Measurements from ENCODE around the gene MRTFB.

DNA sequence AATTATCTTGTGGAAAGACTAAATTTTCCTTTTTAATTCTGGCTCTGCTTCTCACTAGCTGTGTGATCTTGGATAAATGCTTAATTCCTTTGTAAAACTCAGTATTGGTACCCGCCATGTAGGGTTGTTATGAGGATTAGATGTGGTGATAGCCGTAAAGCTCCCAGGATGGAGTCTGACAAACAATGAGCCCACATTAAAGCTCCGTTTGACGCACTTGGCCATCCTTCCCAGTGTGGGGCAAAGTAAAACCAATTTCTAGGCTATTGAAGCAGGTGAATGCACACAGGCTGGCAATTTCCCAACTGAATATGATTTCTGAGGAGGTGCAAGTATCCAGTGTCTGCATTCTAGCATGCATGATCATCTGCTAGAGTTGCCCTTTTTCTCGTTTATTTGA is 123.6 kb downstream of the MRTFB start:
- TF ChIP-seq, protein P1, sequence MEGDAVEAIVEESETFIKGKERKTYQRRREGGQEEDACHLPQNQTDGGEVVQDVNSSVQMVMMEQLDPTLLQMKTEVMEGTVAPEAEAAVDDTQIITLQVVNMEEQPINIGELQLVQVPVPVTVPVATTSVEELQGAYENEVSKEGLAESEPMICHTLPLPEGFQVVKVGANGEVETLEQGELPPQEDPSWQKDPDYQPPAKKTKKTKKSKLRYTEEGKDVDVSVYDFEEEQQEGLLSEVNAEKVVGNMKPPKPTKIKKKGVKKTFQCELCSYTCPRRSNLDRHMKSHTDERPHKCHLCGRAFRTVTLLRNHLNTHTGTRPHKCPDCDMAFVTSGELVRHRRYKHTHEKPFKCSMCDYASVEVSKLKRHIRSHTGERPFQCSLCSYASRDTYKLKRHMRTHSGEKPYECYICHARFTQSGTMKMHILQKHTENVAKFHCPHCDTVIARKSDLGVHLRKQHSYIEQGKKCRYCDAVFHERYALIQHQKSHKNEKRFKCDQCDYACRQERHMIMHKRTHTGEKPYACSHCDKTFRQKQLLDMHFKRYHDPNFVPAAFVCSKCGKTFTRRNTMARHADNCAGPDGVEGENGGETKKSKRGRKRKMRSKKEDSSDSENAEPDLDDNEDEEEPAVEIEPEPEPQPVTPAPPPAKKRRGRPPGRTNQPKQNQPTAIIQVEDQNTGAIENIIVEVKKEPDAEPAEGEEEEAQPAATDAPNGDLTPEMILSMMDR (IDR thresholded peaks at IDR 0.05; ENCODE audit: insufficient read depth, low read length), result no peak
- TF ChIP-seq POLR2AphosphoS5 (IDR thresholded peaks at IDR 0.05; ENCODE audit: low read depth), result no peak

All from HL-60 (cell line).